Measurements from ENCODE around the gene NUDT4B. TPM values are rescaled to one million over a fixed set of nuclear protein-coding genes. Genes with fewer than 3 reads are reported as not detected.
"Not testable (repeated sequence)": the region's sequence is repeated elsewhere in the genome, so short reads cannot be mapped to it uniquely, and the experiment has no call there.

The NUDT4B gene
- total RNA-seq, 1 donor from 2014 or later, result 1.0 TPM

- not testable (repeated sequence) for H3K9me3 ChIP-seq (ENCODE audit: control insufficient read depth in 3 of 3, low read length in 3 of 3); H3K4me1 ChIP-seq (ENCODE audit: control insufficient read depth in 3 of 3, insufficient read depth in 3 of 3, low read length in 3 of 3); H3K9ac ChIP-seq (ENCODE audit: low read depth in 1 of 3, low read length in 3 of 3); H3K27me3 ChIP-seq (ENCODE audit: control insufficient read depth in 3 of 3, insufficient read depth in 3 of 3, low read length in 3 of 3); H3K27ac ChIP-seq (ENCODE audit: low read depth, low read length); H3K36me3 ChIP-seq (ENCODE audit: control insufficient read depth in 3 of 3, insufficient read depth in 3 of 3, low read length in 3 of 3); H3K4me3 ChIP-seq (ENCODE audit: low read length in 3 of 3)
Observed at GRCh38 chr1:148760206-148760605, 11.6 kb downstream of the NUDT4B start.

GRCh38 chr1:148761360-148761759 is 12.8 kb downstream of the NUDT4B start:
- H3K9ac ChIP-seq (ENCODE audit: low read depth in 1 of 3, low read length in 3 of 3); H3K27ac ChIP-seq (ENCODE audit: low read depth, low read length); H3K4me1 ChIP-seq (ENCODE audit: control insufficient read depth in 3 of 3, insufficient read depth in 3 of 3, low read length in 3 of 3); H3K4me3 ChIP-seq (ENCODE audit: low read length in 3 of 3); H3K27me3 ChIP-seq (ENCODE audit: control insufficient read depth in 3 of 3, insufficient read depth in 3 of 3, low read length in 3 of 3); H3K9me3 ChIP-seq (ENCODE audit: control insufficient read depth in 3 of 3, low read length in 3 of 3); H3K36me3 ChIP-seq (ENCODE audit: control insufficient read depth in 3 of 3, insufficient read depth in 3 of 3, low read length in 3 of 3): not testable (repeated sequence)

GRCh38 chr1:148765238-148766019 is 16.9 kb downstream of the NUDT4B start:
- H3K27ac ChIP-seq (ENCODE audit: low read depth, low read length); H3K9ac ChIP-seq (ENCODE audit: low read depth in 1 of 3, low read length in 3 of 3); H3K27me3 ChIP-seq (ENCODE audit: control insufficient read depth in 3 of 3, insufficient read depth in 3 of 3, low read length in 3 of 3); H3K36me3 ChIP-seq (ENCODE audit: control insufficient read depth in 3 of 3, insufficient read depth in 3 of 3, low read length in 3 of 3); H3K9me3 ChIP-seq (ENCODE audit: control insufficient read depth in 3 of 3, low read length in 3 of 3); H3K4me3 ChIP-seq (ENCODE audit: low read length in 3 of 3); H3K4me1 ChIP-seq (ENCODE audit: control insufficient read depth in 3 of 3, insufficient read depth in 3 of 3, low read length in 3 of 3): not testable (repeated sequence)

GRCh38 chr1:148768541-148768940 is 20.0 kb downstream of the NUDT4B start:
- H3K27ac ChIP-seq (ENCODE audit: low read depth, low read length); H3K27me3 ChIP-seq (ENCODE audit: control insufficient read depth in 3 of 3, insufficient read depth in 3 of 3, low read length in 3 of 3); H3K9ac ChIP-seq (ENCODE audit: low read depth in 1 of 3, low read length in 3 of 3); H3K4me3 ChIP-seq (ENCODE audit: low read length in 3 of 3); H3K9me3 ChIP-seq (ENCODE audit: control insufficient read depth in 3 of 3, low read length in 3 of 3); H3K36me3 ChIP-seq (ENCODE audit: control insufficient read depth in 3 of 3, insufficient read depth in 3 of 3, low read length in 3 of 3); H3K4me1 ChIP-seq (ENCODE audit: control insufficient read depth in 3 of 3, insufficient read depth in 3 of 3, low read length in 3 of 3): not testable (repeated sequence)

- H3K27ac ChIP-seq (ENCODE audit: low read depth, low read length); H3K27me3 ChIP-seq (ENCODE audit: control insufficient read depth in 3 of 3, insufficient read depth in 3 of 3, low read length in 3 of 3); H3K9ac ChIP-seq (ENCODE audit: low read depth in 1 of 3, low read length in 3 of 3); H3K36me3 ChIP-seq (ENCODE audit: control insufficient read depth in 3 of 3, insufficient read depth in 3 of 3, low read length in 3 of 3); H3K9me3 ChIP-seq (ENCODE audit: control insufficient read depth in 3 of 3, low read length in 3 of 3); H3K4me3 ChIP-seq (ENCODE audit: low read length in 3 of 3); H3K4me1 ChIP-seq (ENCODE audit: control insufficient read depth in 3 of 3, insufficient read depth in 3 of 3, low read length in 3 of 3): not testable (repeated sequence)
Observed at GRCh38 chr1:148769495-148769894, 20.9 kb downstream of the NUDT4B start.

- H3K9me3 ChIP-seq (ENCODE audit: control insufficient read depth in 3 of 3, low read length in 3 of 3); H3K4me3 ChIP-seq (ENCODE audit: low read length in 3 of 3); H3K27me3 ChIP-seq (ENCODE audit: control insufficient read depth in 3 of 3, insufficient read depth in 3 of 3, low read length in 3 of 3); H3K4me1 ChIP-seq (ENCODE audit: control insufficient read depth in 3 of 3, insufficient read depth in 3 of 3, low read length in 3 of 3); H3K36me3 ChIP-seq (ENCODE audit: control insufficient read depth in 3 of 3, insufficient read depth in 3 of 3, low read length in 3 of 3); H3K27ac ChIP-seq (ENCODE audit: low read depth, low read length); H3K9ac ChIP-seq (ENCODE audit: low read depth in 1 of 3, low read length in 3 of 3): not testable (repeated sequence)
Observed at GRCh38 chr1:148773690-148774089, 25.1 kb downstream of the NUDT4B start.

GRCh38 chr1:148774102-148774501 is 25.5 kb downstream of the NUDT4B start:
- H3K9me3 ChIP-seq (ENCODE audit: control insufficient read depth in 3 of 3, low read length in 3 of 3); H3K27me3 ChIP-seq (ENCODE audit: control insufficient read depth in 3 of 3, insufficient read depth in 3 of 3, low read length in 3 of 3); H3K27ac ChIP-seq (ENCODE audit: low read depth, low read length); H3K4me1 ChIP-seq (ENCODE audit: control insufficient read depth in 3 of 3, insufficient read depth in 3 of 3, low read length in 3 of 3); H3K36me3 ChIP-seq (ENCODE audit: control insufficient read depth in 3 of 3, insufficient read depth in 3 of 3, low read length in 3 of 3); H3K9ac ChIP-seq (ENCODE audit: low read depth in 1 of 3, low read length in 3 of 3); H3K4me3 ChIP-seq (ENCODE audit: low read length in 3 of 3): not testable (repeated sequence)

- not testable (repeated sequence) for H3K9ac ChIP-seq (ENCODE audit: low read depth in 1 of 3, low read length in 3 of 3); H3K9me3 ChIP-seq (ENCODE audit: control insufficient read depth in 3 of 3, low read length in 3 of 3); H3K4me1 ChIP-seq (ENCODE audit: control insufficient read depth in 3 of 3, insufficient read depth in 3 of 3, low read length in 3 of 3); H3K36me3 ChIP-seq (ENCODE audit: control insufficient read depth in 3 of 3, insufficient read depth in 3 of 3, low read length in 3 of 3); H3K4me3 ChIP-seq (ENCODE audit: low read length in 3 of 3); H3K27ac ChIP-seq (ENCODE audit: low read depth, low read length); H3K27me3 ChIP-seq (ENCODE audit: control insufficient read depth in 3 of 3, insufficient read depth in 3 of 3, low read length in 3 of 3)
Observed at GRCh38 chr1:148775263-148775662, 26.7 kb downstream of the NUDT4B start.

- not testable (repeated sequence) for H3K36me3 ChIP-seq (ENCODE audit: control insufficient read depth in 3 of 3, insufficient read depth in 3 of 3, low read length in 3 of 3); H3K9ac ChIP-seq (ENCODE audit: low read depth in 1 of 3, low read length in 3 of 3); H3K27ac ChIP-seq (ENCODE audit: low read depth, low read length); H3K4me1 ChIP-seq (ENCODE audit: control insufficient read depth in 3 of 3, insufficient read depth in 3 of 3, low read length in 3 of 3); H3K4me3 ChIP-seq (ENCODE audit: low read length in 3 of 3); H3K27me3 ChIP-seq (ENCODE audit: control insufficient read depth in 3 of 3, insufficient read depth in 3 of 3, low read length in 3 of 3); H3K9me3 ChIP-seq (ENCODE audit: control insufficient read depth in 3 of 3, low read length in 3 of 3)
Observed at GRCh38 chr1:148777649-148778048, 29.1 kb downstream of the NUDT4B start.

GRCh38 chr1:148780404-148780803 is 31.8 kb downstream of the NUDT4B start:
- not testable (repeated sequence) for H3K36me3 ChIP-seq (ENCODE audit: control insufficient read depth in 3 of 3, insufficient read depth in 3 of 3, low read length in 3 of 3); H3K27ac ChIP-seq (ENCODE audit: low read depth, low read length); H3K27me3 ChIP-seq (ENCODE audit: control insufficient read depth in 3 of 3, insufficient read depth in 3 of 3, low read length in 3 of 3); H3K4me3 ChIP-seq (ENCODE audit: low read length in 3 of 3); H3K4me1 ChIP-seq (ENCODE audit: control insufficient read depth in 3 of 3, insufficient read depth in 3 of 3, low read length in 3 of 3); H3K9me3 ChIP-seq (ENCODE audit: control insufficient read depth in 3 of 3, low read length in 3 of 3); H3K9ac ChIP-seq (ENCODE audit: low read depth in 1 of 3, low read length in 3 of 3)
